ENCODE data around the gene HDAC11. TPM values are rescaled to one million over a fixed set of nuclear protein-coding genes. Genes with fewer than 3 reads are reported as not detected.

The HDAC11 gene
- total RNA-seq, 6 donors from 2014 or later: 11.5 to 28.1 (median 18.0) TPM

DNA sequence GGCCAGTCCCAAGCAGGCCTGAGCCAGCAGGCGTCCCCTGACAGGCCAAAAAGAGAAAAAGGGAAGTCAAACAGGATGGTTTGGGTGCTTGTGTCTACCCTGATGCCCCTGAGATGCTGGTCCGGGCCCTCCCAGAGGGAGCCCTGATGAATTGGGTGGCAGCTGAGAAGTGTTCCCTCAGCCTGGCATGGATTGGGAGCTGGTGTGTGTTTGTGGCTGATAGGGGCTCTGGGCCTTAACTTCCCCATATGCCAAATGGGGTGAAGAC lies 70.3 kb downstream of the HDAC11 start:
- TF ChIP-seq POLR2A (IDR thresholded peaks at IDR 0.05): no peak
- TF ChIP-seq POLR2AphosphoS5 (IDR thresholded peaks at IDR 0.05): no peak
- peaks cover 0 to 17% (median 5%) of the 10 kb centered on the region in 4 donors for H3K27me3 ChIP-seq
- no peak overlapping the region for H3K4me3 ChIP-seq
- no peak overlapping the region for H3K27ac ChIP-seq
- H3K36me3 ChIP-seq: no peaks in the 10 kb centered on the region
- DNase-seq (no peak), ATAC-seq (ENCODE audit: low FRiP score in 2 of 2) (no peak)
- no peaks in the 10 kb centered on the region for H3K9me3 ChIP-seq
- 40 to 50% methylated on average over 2 of the region's 2 CpGs for WGBS, 2 donors
- H3K4me1 ChIP-seq: peaks cover 0 to 18% (median 7%) of the 10 kb centered on the region in 4 donors

DNA sequence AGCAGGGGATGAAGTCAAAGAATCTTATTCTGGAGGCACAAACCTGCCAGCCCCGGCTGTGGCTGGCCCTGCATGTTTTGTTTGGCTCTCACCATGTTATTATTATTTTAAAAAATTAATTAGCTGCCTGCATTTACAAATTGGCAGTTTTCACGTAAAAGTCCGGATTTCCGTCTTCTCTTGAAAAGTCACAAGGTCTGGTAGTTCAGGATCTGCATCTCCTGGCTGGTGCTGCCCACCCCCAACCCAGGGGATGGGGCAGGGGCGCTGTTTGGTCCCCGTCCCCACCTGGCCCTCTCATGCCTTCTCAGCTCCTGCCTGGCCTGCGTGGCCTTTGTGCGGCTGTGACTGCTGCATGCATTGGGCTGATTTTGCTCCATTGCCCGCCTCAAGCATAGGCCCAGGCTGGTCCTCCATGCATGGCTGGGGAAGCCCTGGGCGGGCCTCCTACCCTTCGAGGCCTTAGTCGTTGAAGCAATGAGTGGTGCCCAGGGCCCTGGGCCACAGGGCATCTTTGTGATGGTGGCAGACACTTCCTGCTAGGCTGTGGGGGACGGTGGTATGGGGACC lies 70.8 kb downstream of the HDAC11 start:
- H3K27me3 ChIP-seq: peaks cover 0 to 17% (median 5%) of the 10 kb centered on the region in 4 donors
- no peaks in the 10 kb centered on the region for H3K9me3 ChIP-seq
- no peaks in the 10 kb centered on the region for H3K36me3 ChIP-seq
- ATAC-seq (ENCODE audit: low FRiP score in 2 of 2) (no peak), DNase-seq (peak in 1 of 2 donors; percentile 52)
- no peak overlapping the region for H3K27ac ChIP-seq
- peaks cover 0 to 18% (median 7%) of the 10 kb centered on the region in 4 donors for H3K4me1 ChIP-seq
- no peak overlapping the region for H3K4me3 ChIP-seq
- WGBS, 2 donors: 63 to 91% methylated on average over 7 to 12 of the region's 13 CpGs
- no peak for TF ChIP-seq EP300 (IDR thresholded peaks at IDR 0.05)
- no peak for TF ChIP-seq POLR2A (IDR thresholded peaks at IDR 0.05)
- TF ChIP-seq, protein P1, sequence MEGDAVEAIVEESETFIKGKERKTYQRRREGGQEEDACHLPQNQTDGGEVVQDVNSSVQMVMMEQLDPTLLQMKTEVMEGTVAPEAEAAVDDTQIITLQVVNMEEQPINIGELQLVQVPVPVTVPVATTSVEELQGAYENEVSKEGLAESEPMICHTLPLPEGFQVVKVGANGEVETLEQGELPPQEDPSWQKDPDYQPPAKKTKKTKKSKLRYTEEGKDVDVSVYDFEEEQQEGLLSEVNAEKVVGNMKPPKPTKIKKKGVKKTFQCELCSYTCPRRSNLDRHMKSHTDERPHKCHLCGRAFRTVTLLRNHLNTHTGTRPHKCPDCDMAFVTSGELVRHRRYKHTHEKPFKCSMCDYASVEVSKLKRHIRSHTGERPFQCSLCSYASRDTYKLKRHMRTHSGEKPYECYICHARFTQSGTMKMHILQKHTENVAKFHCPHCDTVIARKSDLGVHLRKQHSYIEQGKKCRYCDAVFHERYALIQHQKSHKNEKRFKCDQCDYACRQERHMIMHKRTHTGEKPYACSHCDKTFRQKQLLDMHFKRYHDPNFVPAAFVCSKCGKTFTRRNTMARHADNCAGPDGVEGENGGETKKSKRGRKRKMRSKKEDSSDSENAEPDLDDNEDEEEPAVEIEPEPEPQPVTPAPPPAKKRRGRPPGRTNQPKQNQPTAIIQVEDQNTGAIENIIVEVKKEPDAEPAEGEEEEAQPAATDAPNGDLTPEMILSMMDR (IDR thresholded peaks at IDR 0.05): no peak
- TF ChIP-seq POLR2AphosphoS5 (IDR thresholded peaks at IDR 0.05): no peak

DNA sequence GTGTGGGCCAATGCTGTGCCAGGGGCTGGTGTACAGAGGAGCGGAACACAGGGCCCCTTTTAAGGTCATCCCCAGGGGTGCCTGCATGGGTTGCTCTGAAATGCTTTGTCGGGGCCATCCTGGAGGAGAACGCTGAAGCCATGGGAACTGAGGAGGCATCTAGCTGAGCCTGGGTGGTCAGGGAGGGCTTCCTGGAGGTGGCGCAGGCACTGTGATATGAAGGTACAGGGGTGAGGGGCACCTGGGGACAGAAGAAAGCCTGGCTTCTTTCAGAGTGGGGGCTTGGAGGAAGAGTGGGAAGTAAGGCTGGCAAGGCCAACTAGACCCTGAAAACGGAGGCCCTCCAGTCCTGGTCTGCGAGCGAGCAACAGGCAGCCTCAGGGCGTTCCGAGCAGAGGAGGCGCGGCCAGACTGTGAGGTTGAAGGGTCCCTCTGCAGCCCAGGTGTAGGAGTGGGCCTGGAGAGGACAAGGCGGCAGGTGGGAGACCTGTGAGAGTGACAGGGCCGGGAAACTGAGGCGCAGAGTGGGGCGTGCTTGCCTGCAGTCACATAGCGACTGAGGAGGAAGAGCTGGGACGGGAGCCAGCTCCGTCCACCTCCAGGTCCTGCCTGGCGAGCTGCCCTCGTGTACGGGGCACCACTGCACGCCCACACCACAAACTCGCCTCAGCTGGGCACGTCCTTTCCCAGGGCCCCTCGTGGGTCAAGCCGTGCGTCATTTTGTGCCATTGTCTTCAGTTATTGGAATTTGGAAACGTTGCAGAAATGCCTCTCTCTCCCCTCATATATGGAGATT lies 72.9 kb downstream of the HDAC11 start:
- TF ChIP-seq POLR2AphosphoS5 (IDR thresholded peaks at IDR 0.05): no peak
- TF ChIP-seq, protein P1 (IDR thresholded peaks at IDR 0.05): no peak
- no peak for TF ChIP-seq POLR2A (IDR thresholded peaks at IDR 0.05)
- no peak overlapping the region for H3K27ac ChIP-seq
- no peak overlapping the region for H3K4me3 ChIP-seq
- H3K4me1 ChIP-seq: peaks cover 0 to 16% (median 6%) of the 10 kb centered on the region in 4 donors
- 61 to 73% methylated on average over 22 to 28 of the region's 28 CpGs for WGBS, 2 donors
- no peaks in the 10 kb centered on the region for H3K9me3 ChIP-seq
- no peak for ATAC-seq (ENCODE audit: low FRiP score in 2 of 2)
- no peak for DNase-seq
- no peaks in the 10 kb centered on the region for H3K36me3 ChIP-seq
- H3K27me3 ChIP-seq: peaks cover 0 to 14% (median 5%) of the 10 kb centered on the region in 4 donors

DNA sequence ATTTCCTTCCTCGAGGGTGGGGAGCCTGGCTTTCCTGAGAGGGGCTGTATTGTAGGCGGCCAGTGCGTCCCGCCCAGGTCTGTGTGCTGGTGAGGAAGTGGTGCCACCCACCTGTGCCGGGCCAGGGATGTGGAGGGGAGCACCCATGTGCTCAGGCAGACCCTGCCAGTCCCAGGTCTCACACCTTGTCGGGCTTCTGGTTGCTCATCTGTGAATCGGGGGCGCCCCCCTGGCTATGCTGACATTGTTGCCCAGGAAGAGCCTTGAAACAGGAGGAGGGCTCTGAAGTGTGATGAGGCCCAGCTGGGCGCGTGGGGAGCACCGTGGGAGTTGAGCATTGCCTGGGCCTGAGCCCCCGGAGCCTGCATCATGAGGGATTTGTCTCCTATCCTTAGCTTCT lies 73.6 kb downstream of the HDAC11 start:
- Histone ChIP-seq H3K4me1 (peaks cover 0 to 10% (median 1%) of the 10 kb centered on the region in 4 donors), H3K4me3 (no peak overlapping the region), H3K27me3 (peaks cover 0 to 11% (median 2%) of the 10 kb centered on the region in 4 donors), H3K36me3 (no peaks in the 10 kb centered on the region), H3K9me3 (no peaks in the 10 kb centered on the region), H3K27ac (no peak overlapping the region)
- ATAC-seq (ENCODE audit: low FRiP score in 2 of 2) (no peak), DNase-seq (peak in 1 of 2 donors; percentile 54)
- TF ChIP-seq, protein P1 (IDR thresholded peaks at IDR 0.05): no peak
- no peak for TF ChIP-seq EP300 (IDR thresholded peaks at IDR 0.05)
- TF ChIP-seq POLR2A (IDR thresholded peaks at IDR 0.05): no peak
- no peak for TF ChIP-seq POLR2AphosphoS5 (IDR thresholded peaks at IDR 0.05)
- 61 to 71% methylated on average over 8 to 12 of the region's 12 CpGs for WGBS, 2 donors

DNA sequence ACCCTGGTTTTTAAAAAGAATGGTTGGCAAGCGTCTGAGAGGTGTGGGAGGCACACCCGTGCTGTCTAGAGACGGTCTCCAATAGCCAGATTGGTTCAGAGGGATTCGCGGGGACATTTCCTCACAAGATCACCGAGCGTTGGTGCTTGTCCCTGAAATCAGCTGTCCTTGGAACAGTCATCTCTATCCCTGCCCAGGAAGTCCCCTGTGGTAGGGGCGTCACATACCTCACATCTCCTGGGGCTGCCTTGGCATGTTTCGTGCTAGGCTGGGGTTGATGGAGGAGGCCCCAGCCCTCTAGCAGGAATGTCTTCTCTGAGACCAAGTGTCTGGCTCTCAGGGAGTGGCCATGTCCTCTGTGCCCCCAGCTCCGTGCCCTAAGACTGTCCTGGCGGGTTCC lies 75.6 kb downstream of the HDAC11 start:
- Histone ChIP-seq H3K27me3 (no peaks in the 10 kb centered on the region), H3K27ac (no peak overlapping the region), H3K9me3 (no peaks in the 10 kb centered on the region), H3K4me1 (no peaks in the 10 kb centered on the region), H3K36me3 (no peaks in the 10 kb centered on the region), H3K4me3 (no peak overlapping the region)
- DNase-seq: no peak
- 83 to 90% methylated on average over 8 to 11 of the region's 11 CpGs for WGBS, 2 donors
- ATAC-seq (ENCODE audit: low FRiP score in 2 of 2): no peak
- TF ChIP-seq POLR2A (IDR thresholded peaks at IDR 0.05) (no peak), EP300 (IDR thresholded peaks at IDR 0.05) (no peak), POLR2AphosphoS5 (IDR thresholded peaks at IDR 0.05) (no peak)
- TF ChIP-seq, protein P1 (IDR thresholded peaks at IDR 0.05): no peak

Small RNA genes within 50 kb of the gene (small RNA-seq; reads per million reads assigned to genes)
- 0 reads per million in 4 donors for gene AC027124.2

Other genes starting within 250 kb of the HDAC11 start
- gene NUP210, start 60.0 kb upstream of the HDAC11 start, total RNA-seq: 10 to 100 TPM; 14.6 to 23.0 (median 20.8) TPM
- gene FBLN2, start 68.8 kb downstream of the HDAC11 start, total RNA-seq: 10 to 100 TPM in 4 of 6 donors, 1 to 10 TPM in 2; 2.1 to 85.7 (median 19.5) TPM

Measured in upper lobe of left lung (tissue), 6 donors.